Lung (tissue), 13 donors: ENCODE data around the gene LGALS14. TPM values are rescaled to one million over a fixed set of nuclear protein-coding genes. Genes with fewer than 3 reads are reported as not detected.

Source experiments
- ATAC-seq: fragments of 200-7000 bp; cut with Tn5 transposase; one replicate; pipeline ENCODE4 v1.9.1; 2020; ENCODE audit warnings: moderate number of reproducible peaks; ENCODE audit not compliant: insufficient read depth, low FRiP score
- DNase-seq, 3 donors: peaks; one replicate each; pipeline ENCODE4 v3.0.0-alpha.2; 2013 to 2017
- H3K27ac ChIP-seq, 2 donors: one replicate each; pipeline ENCODE4 v1.5.1; 2013; ENCODE audit warnings: mild to moderate bottlenecking in 2 of 2, moderate library complexity in 2 of 2, control low read depth in 1 of 2, inconsistent platforms in 1 of 2, low read depth in 1 of 2, low read length in 1 of 2
- H3K27me3 ChIP-seq, 3 donors: one replicate each; pipeline ENCODE4 v1.5.1; 2013; ENCODE audit warnings: low read length in 2 of 3; ENCODE audit not compliant: control insufficient read depth in 3 of 3, insufficient read depth in 3 of 3
- H3K36me3 ChIP-seq, 4 donors: one replicate each; pipeline ENCODE4 v1.5.1; 2013; ENCODE audit warnings: low read length in 4 of 4, mild to moderate bottlenecking in 1 of 4, moderate library complexity in 1 of 4; ENCODE audit not compliant: control insufficient read depth in 4 of 4, insufficient read depth in 4 of 4
- H3K4me1 ChIP-seq, 5 donors: one replicate each; pipeline ENCODE4 v1.5.1; 2013; ENCODE audit warnings: low read length in 5 of 5, mild to moderate bottlenecking in 2 of 5, moderate library complexity in 1 of 5; ENCODE audit not compliant: control insufficient read depth in 5 of 5, insufficient read depth in 5 of 5
- H3K4me3 ChIP-seq: one replicate; pipeline ENCODE4 v1.5.1; 2013; ENCODE audit warnings: mild to moderate bottlenecking, control low read depth, moderate library complexity
- H3K9ac ChIP-seq, 2 donors: one replicate each; pipeline ENCODE4 v1.5.1; 2013; ENCODE audit warnings: low read length in 2 of 2, control low read depth in 1 of 2; ENCODE audit not compliant: insufficient read depth in 1 of 2
- H3K9me3 ChIP-seq, 4 donors: one replicate each; pipeline ENCODE4 v1.5.1; 2013; ENCODE audit warnings: low read length in 3 of 4, mild to moderate bottlenecking in 1 of 4, moderate library complexity in 1 of 4; ENCODE audit not compliant: control insufficient read depth in 4 of 4, insufficient read depth in 3 of 4
- WGBS, 2 donors: extraction: QIAGEN DNeasy Blood & Tissue Kit; methylation state at CpG; one replicate each; pipeline ENCODE4 v1.1.7; 2013; 5-methylcytosine and 5-hydroxymethylcytosine counted together
- polyA plus RNA-seq, 2 donors: library from polyadenylated mRNA; stranded (reverse); fragments of 200-250 nt; gene quantifications; one replicate each; pipeline ENCODE4 v1.2.1, GENCODE V29; 2013
- small RNA-seq: library from RNA; depleted of rRNA; stranded (forward); fragments of <200 nt; gene quantifications from one replicate; pipeline ENCODE3, GENCODE V24; 2014; ENCODE audit warnings: low replicate concordance
- total RNA-seq, 2 donors: library from RNA; depleted of rRNA in 1 of 2; stranded (reverse); fragments of >200 nt in 1 of 2; gene quantifications; one replicate each; pipeline ENCODE4 v1.2.1, GENCODE V29; 2014 to 2021
- TF ChIP-seq, protein P1 (sequence below): IDR thresholded peaks from 2 replicates; pipeline ENCODE4 v1.5.1; 2012; ENCODE audit warnings: mild to moderate bottlenecking; ENCODE audit errors: control extremely low read depth, extremely low read depth
- donor health status: control.
- donor health status: control.
- donor health status: Bipolar disorder and iron deficiency.
- donor health status: healthy.
- donor health status: DM: yes; HTN: yes; CAD: no.

Gene LGALS14
- total and polyA plus RNA-seq, 4 donors = not detected

DNA sequence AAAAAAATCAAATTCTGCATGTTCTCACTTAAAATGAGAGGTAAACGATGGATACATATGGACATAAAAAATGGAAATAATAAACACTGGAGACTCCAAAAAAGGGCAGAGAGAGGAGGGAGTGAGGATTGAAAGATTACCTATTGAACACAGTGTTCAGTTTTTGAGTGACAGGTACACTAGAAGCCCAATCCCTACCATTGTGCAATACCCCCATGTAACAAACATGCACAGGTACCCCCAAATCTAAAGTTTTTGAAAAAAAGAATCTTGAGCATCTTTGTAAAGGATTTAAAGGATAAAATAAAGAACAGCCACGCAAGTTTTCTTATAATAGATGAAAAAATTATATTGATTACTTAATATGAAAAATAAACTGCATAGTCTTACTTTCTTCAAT lies 50.3 kb downstream of the LGALS14 start:
- H3K27me3 ChIP-seq = no peaks in the 10 kb centered on the region
- DNase-seq (no peak), ATAC-seq (no peak)
- H3K36me3 ChIP-seq = no peaks in the 10 kb centered on the region
- H3K27ac ChIP-seq = no peak overlapping the region
- no peaks in the 10 kb centered on the region for H3K4me1 ChIP-seq
- no peak overlapping the region for H3K9ac ChIP-seq
- no peaks in the 10 kb centered on the region for H3K9me3 ChIP-seq
- WGBS, 2 donors = 76 to 80% methylated on average over 2 of the region's 2 CpGs
- TF ChIP-seq, protein P1, sequence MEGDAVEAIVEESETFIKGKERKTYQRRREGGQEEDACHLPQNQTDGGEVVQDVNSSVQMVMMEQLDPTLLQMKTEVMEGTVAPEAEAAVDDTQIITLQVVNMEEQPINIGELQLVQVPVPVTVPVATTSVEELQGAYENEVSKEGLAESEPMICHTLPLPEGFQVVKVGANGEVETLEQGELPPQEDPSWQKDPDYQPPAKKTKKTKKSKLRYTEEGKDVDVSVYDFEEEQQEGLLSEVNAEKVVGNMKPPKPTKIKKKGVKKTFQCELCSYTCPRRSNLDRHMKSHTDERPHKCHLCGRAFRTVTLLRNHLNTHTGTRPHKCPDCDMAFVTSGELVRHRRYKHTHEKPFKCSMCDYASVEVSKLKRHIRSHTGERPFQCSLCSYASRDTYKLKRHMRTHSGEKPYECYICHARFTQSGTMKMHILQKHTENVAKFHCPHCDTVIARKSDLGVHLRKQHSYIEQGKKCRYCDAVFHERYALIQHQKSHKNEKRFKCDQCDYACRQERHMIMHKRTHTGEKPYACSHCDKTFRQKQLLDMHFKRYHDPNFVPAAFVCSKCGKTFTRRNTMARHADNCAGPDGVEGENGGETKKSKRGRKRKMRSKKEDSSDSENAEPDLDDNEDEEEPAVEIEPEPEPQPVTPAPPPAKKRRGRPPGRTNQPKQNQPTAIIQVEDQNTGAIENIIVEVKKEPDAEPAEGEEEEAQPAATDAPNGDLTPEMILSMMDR = no peak
- no peak overlapping the region for H3K4me3 ChIP-seq

DNA sequence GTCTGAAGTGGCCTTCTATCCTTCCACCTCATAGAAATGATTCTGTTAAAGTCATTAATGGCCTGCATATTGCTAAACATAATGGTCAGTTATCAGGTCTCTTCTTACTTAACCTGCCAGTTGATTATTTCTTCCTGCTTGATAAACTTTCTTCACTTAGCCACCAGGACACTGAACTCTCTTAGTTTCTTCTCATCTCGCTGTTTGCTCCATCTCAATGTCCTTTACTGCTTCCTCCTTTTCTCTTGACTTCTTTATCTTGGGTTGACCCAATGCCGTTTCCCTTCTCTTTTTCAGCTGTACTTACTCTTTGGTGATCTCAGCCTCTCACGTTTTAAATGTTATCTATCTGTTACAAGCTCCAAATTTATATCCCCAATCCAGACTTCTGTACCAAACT lies 50.7 kb downstream of the LGALS14 start:
- H3K27ac ChIP-seq = no peak overlapping the region
- DNase-seq (no peak), ATAC-seq (no peak)
- 53 to 64% methylated on average over 3 of the region's 3 CpGs for WGBS, 2 donors
- TF ChIP-seq, protein P1 = no peak
- H3K4me1 ChIP-seq = no peaks in the 10 kb centered on the region
- H3K4me3 ChIP-seq = no peak overlapping the region
- H3K27me3 ChIP-seq = no peaks in the 10 kb centered on the region
- H3K9me3 ChIP-seq = no peaks in the 10 kb centered on the region
- H3K9ac ChIP-seq = no peak overlapping the region
- no peaks in the 10 kb centered on the region for H3K36me3 ChIP-seq

Small RNAs within 50 kb of the gene (small RNA-seq; reads per million reads assigned to genes)
- not detected for gene RPS29P27

Other genes starting within 250 kb of the LGALS14 start
- gene TIMM50, start 223.6 kb upstream of the LGALS14 start, total RNA-seq = 10 to 100 TPM; 47.5 to 57.8 TPM
- gene TIMM50, start 223.6 kb upstream of the LGALS14 start, polyA plus RNA-seq = 10 to 100 TPM; 49.7 to 67.4 TPM
- not detected for gene DLL3, start 205.5 kb upstream of the LGALS14 start, total RNA-seq
- gene DLL3, start 205.5 kb upstream of the LGALS14 start, polyA plus RNA-seq = under 1 TPM in 1 of 2 donors, not detected in 1; 0.07 TPM
- not detected for gene SELENOV, start 189.3 kb upstream of the LGALS14 start, total RNA-seq
- gene SELENOV, start 189.3 kb upstream of the LGALS14 start, polyA plus RNA-seq = not detected
- gene EID2B, start 171.6 kb upstream of the LGALS14 start, total RNA-seq = 1 to 10 TPM; 2.8 to 3.1 TPM
- 1 to 10 TPM; 2.1 to 5.2 TPM for gene EID2B, start 171.6 kb upstream of the LGALS14 start, polyA plus RNA-seq
- gene EID2, start 164.3 kb upstream of the LGALS14 start, total RNA-seq = 10 to 100 TPM; 11.8 to 13.1 TPM
- 10 to 100 TPM; 10.4 to 20.2 TPM for gene EID2, start 164.3 kb upstream of the LGALS14 start, polyA plus RNA-seq
- gene LGALS13, start 102.0 kb upstream of the LGALS14 start, total RNA-seq = not detected
- not detected for gene LGALS13, start 102.0 kb upstream of the LGALS14 start, polyA plus RNA-seq
- gene LGALS16, start 48.6 kb upstream of the LGALS14 start, total RNA-seq = not detected
- gene LGALS16, start 48.6 kb upstream of the LGALS14 start, polyA plus RNA-seq = not detected
- 1 to 10 TPM in 1 of 2 donors, under 1 TPM in 1; 0.46 to 1.8 TPM for gene CLC, start 33.5 kb downstream of the LGALS14 start, total RNA-seq
- 1 to 10 TPM in 1 of 2 donors, under 1 TPM in 1; 0.30 to 4.6 TPM for gene CLC, start 33.5 kb downstream of the LGALS14 start, polyA plus RNA-seq
- not detected for gene LEUTX, start 74.4 kb downstream of the LGALS14 start, total RNA-seq
- not detected for gene LEUTX, start 74.4 kb downstream of the LGALS14 start, polyA plus RNA-seq
- 10 to 100 TPM; 25.5 to 25.6 TPM for gene DYRK1B, start 129.7 kb downstream of the LGALS14 start, total RNA-seq
- 10 to 100 TPM in 1 of 2 donors, 1 to 10 TPM in 1; 7.9 to 16.1 TPM for gene DYRK1B, start 129.7 kb downstream of the LGALS14 start, polyA plus RNA-seq
- 100 to 1,000 TPM; 152 to 154 TPM for gene FBL, start 141.9 kb downstream of the LGALS14 start, total RNA-seq
- 100 to 1,000 TPM; 249 to 253 TPM for gene FBL, start 141.9 kb downstream of the LGALS14 start, polyA plus RNA-seq
- gene FCGBP, start 230.2 kb downstream of the LGALS14 start, total RNA-seq = 10 to 100 TPM; 49.5 to 65.8 TPM
- gene FCGBP, start 230.2 kb downstream of the LGALS14 start, polyA plus RNA-seq = 1 to 10 TPM; 1.3 to 3.4 TPM